Neuronal stem cell (in vitro differentiated cells): ENCODE data around the gene BDP1.

Source experiments
- DNase-seq: peaks from one replicate; pipeline ENCODE4 v3.0.0-alpha.2; 2013; ENCODE audit warnings: low spot score
- H2AFZ ChIP-seq: one replicate; pipeline ENCODE4 v1.6.1; 2013; ENCODE audit warnings: mild to moderate bottlenecking, low read length, inconsistent platforms
- H2AK5ac ChIP-seq: 2 replicates; pipeline ENCODE4 v1.6.1; 2013; ENCODE audit warnings: low read depth, mild to moderate bottlenecking, inconsistent platforms, low read length, moderate library complexity, mixed read lengths
- H2BK120ac ChIP-seq: 2 replicates; pipeline ENCODE4 v1.6.1; 2013; ENCODE audit warnings: low read depth, mild to moderate bottlenecking, inconsistent platforms, low read length, moderate library complexity, mixed read lengths
- H2BK12ac ChIP-seq: one replicate; pipeline ENCODE4 v1.6.1; 2013; ENCODE audit warnings: low read length, inconsistent platforms
- H2BK15ac ChIP-seq: 2 replicates; pipeline ENCODE4 v1.6.1; 2013; ENCODE audit warnings: mild to moderate bottlenecking, low read length, inconsistent platforms, mixed read lengths
- H2BK5ac ChIP-seq: one replicate; pipeline ENCODE4 v1.6.1; 2013; ENCODE audit warnings: inconsistent platforms, mild to moderate bottlenecking, low read length, moderate library complexity
- H3K14ac ChIP-seq: one replicate; pipeline ENCODE4 v1.6.1; 2013; ENCODE audit warnings: low read length, inconsistent platforms
- H3K18ac ChIP-seq: 2 replicates; pipeline ENCODE4 v1.6.1; 2013; ENCODE audit warnings: low read length, inconsistent platforms
- H3K23ac ChIP-seq: 2 replicates; pipeline ENCODE4 v1.6.1; 2013; ENCODE audit warnings: low read depth, mild to moderate bottlenecking, mixed read lengths, low read length, inconsistent platforms; ENCODE audit not compliant: poor library complexity
- H3K27ac ChIP-seq: replicated peaks from 3 replicates; pipeline ENCODE4 v1.5.1; 2013; ENCODE audit warnings: low read length, inconsistent platforms
- H3K27me3 ChIP-seq, 3 experiments: 2 replicates each; pipeline ENCODE4 v1.6.1; 2013; ENCODE audit warnings: low read length in 3 of 3, mild to moderate bottlenecking in 2 of 3, inconsistent platforms in 1 of 3, low read depth in 1 of 3, mixed read lengths in 1 of 3, moderate library complexity in 1 of 3; ENCODE audit not compliant: control insufficient read depth in 3 of 3, insufficient read depth in 3 of 3
- H3K36me3 ChIP-seq, 2 donors: replicated peaks in 1 of 2; 2 replicates each; pipeline ENCODE4 v1.6.1; 2013; ENCODE audit warnings: low read length in 2 of 2; ENCODE audit not compliant: control insufficient read depth in 2 of 2, insufficient read depth in 2 of 2
- H3K4ac ChIP-seq: 2 replicates; pipeline ENCODE4 v1.6.1; 2013; ENCODE audit warnings: inconsistent platforms, mild to moderate bottlenecking, low read length, moderate library complexity
- H3K4me1 ChIP-seq, 2 donors: 1 replicate in 1 of 2; 2 replicates in 1 of 2; pipeline ENCODE4 v1.6.1; 2013; ENCODE audit warnings: low read length in 2 of 2, low read depth in 1 of 2; ENCODE audit not compliant: control insufficient read depth in 2 of 2, insufficient read depth in 1 of 2
- H3K4me2 ChIP-seq: one replicate; pipeline ENCODE4 v1.6.1; 2013; ENCODE audit warnings: mild to moderate bottlenecking, low read length, inconsistent platforms; ENCODE audit not compliant: insufficient read depth, poor library complexity, severe bottlenecking
- H3K4me3 ChIP-seq, 2 donors: 2 replicates each; pipeline ENCODE4 v1.5.1; 2013; ENCODE audit warnings: low read length in 2 of 2, mild to moderate bottlenecking in 2 of 2, inconsistent platforms in 1 of 2, moderate library complexity in 1 of 2
- H3K79me1 ChIP-seq: one replicate; pipeline ENCODE4 v1.6.1; 2013; ENCODE audit warnings: low read depth, mild to moderate bottlenecking, inconsistent platforms, low read length, moderate library complexity
- H3K9ac ChIP-seq: one replicate; pipeline ENCODE4 v1.6.1; 2013; ENCODE audit warnings: mild to moderate bottlenecking, low read depth, low read length, inconsistent platforms; ENCODE audit not compliant: poor library complexity
- H3K9me3 ChIP-seq, 2 donors: replicated peaks in 1 of 2; 2 replicates each; pipeline versions ENCODE3 to v1.6.1; 2013; ENCODE audit warnings: low read length in 2 of 2, mild to moderate bottlenecking in 2 of 2, inconsistent platforms in 1 of 2, low read depth in 1 of 2, mixed read lengths in 1 of 2, moderate library complexity in 1 of 2; ENCODE audit not compliant: control insufficient read depth in 2 of 2, insufficient read depth in 1 of 2
- H4K8ac ChIP-seq: one replicate; pipeline ENCODE4 v1.6.1; 2013; ENCODE audit warnings: low read depth, mild to moderate bottlenecking, inconsistent platforms, low read length, moderate library complexity
- H4K91ac ChIP-seq: one replicate; pipeline ENCODE4 v1.6.1; 2013; ENCODE audit warnings: low read length, low read depth, mild to moderate bottlenecking, inconsistent platforms; ENCODE audit not compliant: poor library complexity
- WGBS, 2 donors: extraction: QIAGEN DNeasy Blood & Tissue Kit; methylation state at CpG; one replicate each; pipeline ENCODE4 v1.1.7; 2013; ENCODE audit warnings: missing lambda C conversion rate in 2 of 2, mixed read lengths in 1 of 2; ENCODE audit not compliant: insufficient read length in 2 of 2, insufficient replicate concordance in 1 of 2; ENCODE audit errors: extremely low coverage in 2 of 2; 5-methylcytosine and 5-hydroxymethylcytosine counted together

The BDP1 gene

GRCh38 chr5:71587766-71588532 is 132.5 kb downstream of the BDP1 start:
- Histone ChIP-seq H4K91ac (no peak overlapping the region), H3K27ac (peak overlapping the region; percentile 57), H2AK5ac (no peak overlapping the region), H3K79me1 (no peaks in the 10 kb centered on the region), H3K4me2 (peak overlapping the region; percentile 87), H3K4ac (no peak overlapping the region), H3K23ac (no peak overlapping the region), H3K27me3 (no peaks in the 10 kb centered on the region), H3K4me3 (peak overlapping the region; percentile 47 to 82), H3K18ac (no peak overlapping the region), H3K4me1 (no peaks in the 10 kb centered on the region), H3K9me3 (no peaks in the 10 kb centered on the region), H3K9ac (no peak overlapping the region), H2BK15ac (no peak overlapping the region), H2BK12ac (no peak overlapping the region), H4K8ac (no peak overlapping the region), H2BK5ac (peak overlapping the region; percentile 90), H2BK120ac (no peak overlapping the region), H3K36me3 (no peaks in the 10 kb centered on the region), H3K14ac (no peak overlapping the region), H2AFZ (peak overlapping the region; percentile 85)
- no CpG with 5 or more reads among the region's 19 CpGs for WGBS, 2 donors
- DNase-seq: no peak

- Histone ChIP-seq H3K4me1 (no peaks in the 10 kb centered on the region), H2AK5ac (no peak overlapping the region), H3K4ac (no peak overlapping the region), H3K27me3 (no peaks in the 10 kb centered on the region), H3K14ac (no peak overlapping the region), H2BK5ac (no peak overlapping the region), H2BK120ac (no peak overlapping the region), H3K27ac (no peak overlapping the region), H3K79me1 (no peaks in the 10 kb centered on the region), H3K23ac (no peak overlapping the region), H4K91ac (no peak overlapping the region), H4K8ac (no peak overlapping the region), H2BK15ac (no peak overlapping the region), H2BK12ac (no peak overlapping the region), H3K36me3 (no peaks in the 10 kb centered on the region), H3K9me3 (no peaks in the 10 kb centered on the region), H3K4me2 (no peak overlapping the region), H3K4me3 (no peak overlapping the region), H3K18ac (no peak overlapping the region), H3K9ac (no peak overlapping the region), H2AFZ (no peak overlapping the region)
- no peak for DNase-seq
- no CpG with 5 or more reads among the region's 2 CpGs for WGBS, 2 donors
Measured at GRCh38 chr5:71588533-71588885, 133.1 kb downstream of the BDP1 start.

GRCh38 chr5:71589903-71590302 is 134.5 kb downstream of the BDP1 start:
- DNase-seq: no peak
- peaks cover 0 to 2% of the 10 kb centered on the region in 2 donors for H3K36me3 ChIP-seq
- no CpG with 5 or more reads among the region's 2 CpGs for WGBS, 2 donors

GRCh38 chr5:71591100-71591499 is 135.6 kb downstream of the BDP1 start:
- H3K9me3 ChIP-seq: no peaks in the 10 kb centered on the region
- H2AFZ ChIP-seq: no peak overlapping the region

More at GRCh38 chr5:71589903-71590302, 134.5 kb downstream of the BDP1 start:
- H3K9ac ChIP-seq: no peak overlapping the region
- H2BK120ac ChIP-seq: no peak overlapping the region
- no peak overlapping the region for H3K18ac ChIP-seq
- H4K8ac ChIP-seq: no peak overlapping the region
- H2AK5ac ChIP-seq: no peak overlapping the region
- no peak overlapping the region for H3K23ac ChIP-seq
- no peak overlapping the region for H3K4me2 ChIP-seq
- H4K91ac ChIP-seq: no peak overlapping the region
- H2AFZ ChIP-seq: no peak overlapping the region
- H2BK12ac ChIP-seq: no peak overlapping the region
- no peaks in the 10 kb centered on the region for H3K27me3 ChIP-seq
- H3K27ac ChIP-seq: no peak overlapping the region
- H3K9me3 ChIP-seq: no peaks in the 10 kb centered on the region
- peaks cover 2% of the 10 kb centered on the region for H3K79me1 ChIP-seq
- no peak overlapping the region for H3K14ac ChIP-seq
- no peaks in the 10 kb centered on the region for H3K4me1 ChIP-seq
- H2BK5ac ChIP-seq: no peak overlapping the region
- no peak overlapping the region for H3K4me3 ChIP-seq
- no peak overlapping the region for H2BK15ac ChIP-seq
- H3K4ac ChIP-seq: no peak overlapping the region

More at GRCh38 chr5:71591100-71591499, 135.6 kb downstream of the BDP1 start:
- H3K18ac ChIP-seq: no peak overlapping the region
- no peak overlapping the region for H4K91ac ChIP-seq
- no peak overlapping the region for H3K4me3 ChIP-seq
- no peak overlapping the region for H2BK12ac ChIP-seq
- no peak overlapping the region for H4K8ac ChIP-seq
- no peak overlapping the region for H2BK5ac ChIP-seq
- no peak overlapping the region for H3K27ac ChIP-seq
- no peak overlapping the region for H3K4ac ChIP-seq
- H3K4me1 ChIP-seq: no peaks in the 10 kb centered on the region
- no peak overlapping the region for H3K14ac ChIP-seq
- peaks cover 2% of the 10 kb centered on the region for H3K79me1 ChIP-seq
- H2BK15ac ChIP-seq: no peak overlapping the region
- H3K4me2 ChIP-seq: no peak overlapping the region
- H2BK120ac ChIP-seq: no peak overlapping the region
- no peaks in the 10 kb centered on the region for H3K27me3 ChIP-seq
- H3K23ac ChIP-seq: no peak overlapping the region
- peaks cover 0 to 2% of the 10 kb centered on the region in 2 donors for H3K36me3 ChIP-seq
- H3K9ac ChIP-seq: no peak overlapping the region
- no peak overlapping the region for H2AK5ac ChIP-seq
- no peak for DNase-seq
